ENCODE data around the gene GPC5.

GPC5 gene

GRCh38 chr13:92592757-92593156 lies 1194.3 kb downstream of the GPC5 start:
- DNase-seq (ENCODE audit: low read depth in 2 of 3, low spot score in 1 of 3), result no peak

- DNase-seq (ENCODE audit: low read depth in 2 of 3, low spot score in 1 of 3), result no peak
These were observed 1204.1 kb downstream of the GPC5 start for GRCh38 chr13:92602560-92602959.

- DNase-seq (ENCODE audit: low read depth in 2 of 3, low spot score in 1 of 3), result no peak
These were observed 1211.0 kb downstream of the GPC5 start for GRCh38 chr13:92609376-92609775.

- DNase-seq (ENCODE audit: low read depth in 2 of 3, low spot score in 1 of 3), result no peak
These were observed 1214.5 kb downstream of the GPC5 start for GRCh38 chr13:92612892-92613291.

- DNase-seq (ENCODE audit: low read depth in 2 of 3, low spot score in 1 of 3), result no peak
These were observed 1215.5 kb downstream of the GPC5 start for GRCh38 chr13:92613921-92614320.

GRCh38 chr13:92621985-92622384 lies 1223.6 kb downstream of the GPC5 start:
- no peak for DNase-seq (ENCODE audit: low read depth in 2 of 3, low spot score in 1 of 3)

GRCh38 chr13:92622905-92623304 lies 1224.5 kb downstream of the GPC5 start:
- DNase-seq (ENCODE audit: low read depth in 2 of 3, low spot score in 1 of 3), result no peak

GRCh38 chr13:92626274-92626673 lies 1227.9 kb downstream of the GPC5 start:
- no peak for DNase-seq (ENCODE audit: low read depth in 2 of 3, low spot score in 1 of 3)

GRCh38 chr13:92640936-92641335 lies 1242.5 kb downstream of the GPC5 start:
- no peak for DNase-seq (ENCODE audit: low read depth in 2 of 3, low spot score in 1 of 3)

- DNase-seq (ENCODE audit: low read depth in 2 of 3, low spot score in 1 of 3), result no peak
These were observed 1250.9 kb downstream of the GPC5 start for GRCh38 chr13:92649140-92649813.

GRCh38 chr13:92656103-92656502 lies 1257.7 kb downstream of the GPC5 start:
- no peak for DNase-seq (ENCODE audit: low read depth in 2 of 3, low spot score in 1 of 3)

- no peak for DNase-seq (ENCODE audit: low read depth in 2 of 3, low spot score in 1 of 3)
These were observed 1258.2 kb downstream of the GPC5 start for GRCh38 chr13:92656648-92657047.

- no peak for DNase-seq (ENCODE audit: low read depth in 2 of 3, low spot score in 1 of 3)
These were observed 1259.1 kb downstream of the GPC5 start for GRCh38 chr13:92657565-92657964.

GRCh38 chr13:92658293-92658692 lies 1259.9 kb downstream of the GPC5 start:
- DNase-seq (ENCODE audit: low read depth in 2 of 3, low spot score in 1 of 3), result no peak

- no peak for DNase-seq (ENCODE audit: low read depth in 2 of 3, low spot score in 1 of 3)
These were observed 1263.0 kb downstream of the GPC5 start for GRCh38 chr13:92661406-92661805.

GRCh38 chr13:92668157-92668556 lies 1269.7 kb downstream of the GPC5 start:
- DNase-seq (ENCODE audit: low read depth in 2 of 3, low spot score in 1 of 3), result no peak

- DNase-seq (ENCODE audit: low read depth in 2 of 3, low spot score in 1 of 3), result no peak
These were observed 1271.7 kb downstream of the GPC5 start for GRCh38 chr13:92670096-92670495.

- no peak for DNase-seq (ENCODE audit: low read depth in 2 of 3, low spot score in 1 of 3)
These were observed 1273.4 kb downstream of the GPC5 start for GRCh38 chr13:92671821-92672220.

GRCh38 chr13:92676246-92676645 lies 1277.8 kb downstream of the GPC5 start:
- no peak for DNase-seq (ENCODE audit: low read depth in 2 of 3, low spot score in 1 of 3)

GRCh38 chr13:92677571-92677970 lies 1279.2 kb downstream of the GPC5 start:
- no peak for DNase-seq (ENCODE audit: low read depth in 2 of 3, low spot score in 1 of 3)

- no peak for DNase-seq (ENCODE audit: low read depth in 2 of 3, low spot score in 1 of 3)
These were observed 1281.2 kb downstream of the GPC5 start for GRCh38 chr13:92679602-92680001.

- no peak for DNase-seq (ENCODE audit: low read depth in 2 of 3, low spot score in 1 of 3)
These were observed 1282.8 kb downstream of the GPC5 start for GRCh38 chr13:92681239-92681638.

- no peak for DNase-seq (ENCODE audit: low read depth in 2 of 3, low spot score in 1 of 3)
These were observed 1284.6 kb downstream of the GPC5 start for GRCh38 chr13:92682832-92683517.

Measured in stimulated activated CD4-positive, alpha-beta T cell treated with anti-CD3 and anti-CD28 coated beads, Interleukin-12 subunit alpha, Interleukin-12 subunit beta, amount 100 ng/mL, for 48 hours (primary cell).